Smooth muscle cell (in vitro differentiated cells): ENCODE results near the gene ZNF148. TPM values are rescaled to one million over a fixed set of nuclear protein-coding genes. Genes with fewer than 3 reads are reported as not detected.

Source experiments
- DNase-seq: peaks from one replicate; lab custom pipeline; 2025; ENCODE audit not compliant: unreplicated experiment; lab: John Stamatoyannopoulos, UW
- H2AFZ ChIP-seq: fragments of 200-600 bp; sonication (generic); 2 replicates; pipeline ENCODE4 v1.6.0; 2016; ENCODE audit warnings: antibody characterized with exemption, low read depth, mild to moderate bottlenecking
- H3F3A ChIP-seq: fragments of 200-600 bp; sonication (generic); 2 replicates; pipeline ENCODE4 v1.6.0; 2017; ENCODE audit warnings: antibody characterized with exemption, low read depth
- H3K27ac ChIP-seq: fragments of 200-600 bp; sonication (generic); 2 replicates; pipeline ENCODE4 v1.5.1; 2016; ENCODE audit warnings: low read depth, mild to moderate bottlenecking
- H3K27me3 ChIP-seq: fragments of 200-600 bp; sonication (generic); 2 replicates; pipeline ENCODE4 v1.6.1; 2016; ENCODE audit warnings: low read depth, mild to moderate bottlenecking
- H3K36me3 ChIP-seq: fragments of 200-600 bp; sonication (generic); 2 replicates; pipeline ENCODE4 v1.5.1; 2016; ENCODE audit warnings: low read depth
- H3K4me1 ChIP-seq: fragments of 200-600 bp; sonication (generic); 2 replicates; pipeline ENCODE4 v1.5.1; 2016; ENCODE audit warnings: low read depth
- H3K4me2 ChIP-seq: fragments of 200-600 bp; sonication (generic); 2 replicates; pipeline ENCODE4 v1.6.0; 2016; ENCODE audit warnings: mild to moderate bottlenecking
- H3K4me3 ChIP-seq: fragments of 200-600 bp; sonication (generic); 2 replicates; pipeline ENCODE4 v1.5.1; 2016; ENCODE audit warnings: mild to moderate bottlenecking
- H3K79me2 ChIP-seq: fragments of 200-600 bp; sonication (generic); 2 replicates; pipeline ENCODE4 v1.6.0; 2016; ENCODE audit warnings: low read depth, mild to moderate bottlenecking
- H3K9ac ChIP-seq: fragments of 200-600 bp; sonication (generic); 2 replicates; pipeline ENCODE4 v1.6.0; 2016; ENCODE audit warnings: low read depth
- H3K9me3 ChIP-seq: fragments of 200-600 bp; sonication (generic); replicated peaks from 2 replicates; pipeline ENCODE4 v1.5.1; 2016; ENCODE audit warnings: low read depth
- H4K20me1 ChIP-seq: fragments of 200-600 bp; sonication (generic); 2 replicates; pipeline ENCODE4 v1.6.0; 2016; ENCODE audit warnings: low read depth
- WGBS: methylation state at CpG from one replicate; pipeline ENCODE4 v1.1.7; 2016; ENCODE audit warnings: low lambda C conversion rate; 5-methylcytosine and 5-hydroxymethylcytosine counted together
- polyA plus RNA-seq: library from polyadenylated mRNA; unstranded; fragments of >200 nt; fragmentation: Nextera tagmentation; extraction: Ambion mirVana; gene quantifications from 2 replicates; pipeline ENCODE4 v1.2.1, GENCODE V29; 2016
- total RNA-seq: library from RNA; depleted of rRNA; stranded (reverse); fragments of >200 nt; gene quantifications from 2 replicates; pipeline ENCODE4 v1.2.3, GENCODE V29; 2014
- TF ChIP-seq, protein P1 (sequence below): fragments of 200-600 bp; sonication (generic); IDR thresholded peaks from 2 replicates; pipeline ENCODE4 v1.5.1; 2017; ENCODE audit warnings: borderline replicate concordance, mild to moderate bottlenecking, antibody characterized with exemption; ENCODE audit not compliant: insufficient read depth, poor library complexity, severe bottlenecking

The ZNF148 gene
- total and polyA plus RNA-seq, 2 experiments from 2014 or later = 23.6 to 27.7 TPM

DNA sequence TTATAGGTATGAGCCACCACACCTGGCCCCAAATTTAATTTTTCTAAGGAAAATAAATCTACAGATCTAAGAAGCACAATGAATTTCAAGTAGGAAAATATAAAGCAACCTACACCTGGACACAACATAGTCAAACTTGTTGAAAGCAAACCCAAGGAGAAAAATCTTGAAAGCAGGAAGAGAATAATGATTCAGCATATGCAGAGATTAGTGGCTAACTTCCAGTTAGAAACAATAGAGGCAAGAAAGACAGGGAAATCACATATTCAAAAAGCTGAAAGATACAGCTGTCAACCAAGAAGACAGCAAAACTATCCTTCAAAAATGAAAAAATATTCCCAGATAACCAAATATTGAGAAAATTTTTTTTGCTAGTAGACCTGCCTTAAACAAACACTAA lies 49.4 kb downstream of the ZNF148 start:
- Histone ChIP-seq H3F3A (no peaks in the 10 kb centered on the region), H3K4me1 (no peaks in the 10 kb centered on the region), H3K4me3 (no peak overlapping the region), H3K27me3 (no peaks in the 10 kb centered on the region), H3K27ac (no peak overlapping the region), H4K20me1 (peaks cover 42% of the 10 kb centered on the region), H3K36me3 (no peaks in the 10 kb centered on the region), H3K79me2 (peaks cover 72% of the 10 kb centered on the region), H2AFZ (no peak overlapping the region), H3K9me3 (no peaks in the 10 kb centered on the region), H3K4me2 (no peak overlapping the region), H3K9ac (no peak overlapping the region)
- TF ChIP-seq, protein P1, sequence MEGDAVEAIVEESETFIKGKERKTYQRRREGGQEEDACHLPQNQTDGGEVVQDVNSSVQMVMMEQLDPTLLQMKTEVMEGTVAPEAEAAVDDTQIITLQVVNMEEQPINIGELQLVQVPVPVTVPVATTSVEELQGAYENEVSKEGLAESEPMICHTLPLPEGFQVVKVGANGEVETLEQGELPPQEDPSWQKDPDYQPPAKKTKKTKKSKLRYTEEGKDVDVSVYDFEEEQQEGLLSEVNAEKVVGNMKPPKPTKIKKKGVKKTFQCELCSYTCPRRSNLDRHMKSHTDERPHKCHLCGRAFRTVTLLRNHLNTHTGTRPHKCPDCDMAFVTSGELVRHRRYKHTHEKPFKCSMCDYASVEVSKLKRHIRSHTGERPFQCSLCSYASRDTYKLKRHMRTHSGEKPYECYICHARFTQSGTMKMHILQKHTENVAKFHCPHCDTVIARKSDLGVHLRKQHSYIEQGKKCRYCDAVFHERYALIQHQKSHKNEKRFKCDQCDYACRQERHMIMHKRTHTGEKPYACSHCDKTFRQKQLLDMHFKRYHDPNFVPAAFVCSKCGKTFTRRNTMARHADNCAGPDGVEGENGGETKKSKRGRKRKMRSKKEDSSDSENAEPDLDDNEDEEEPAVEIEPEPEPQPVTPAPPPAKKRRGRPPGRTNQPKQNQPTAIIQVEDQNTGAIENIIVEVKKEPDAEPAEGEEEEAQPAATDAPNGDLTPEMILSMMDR = no peak
- no peak for DNase-seq

DNA sequence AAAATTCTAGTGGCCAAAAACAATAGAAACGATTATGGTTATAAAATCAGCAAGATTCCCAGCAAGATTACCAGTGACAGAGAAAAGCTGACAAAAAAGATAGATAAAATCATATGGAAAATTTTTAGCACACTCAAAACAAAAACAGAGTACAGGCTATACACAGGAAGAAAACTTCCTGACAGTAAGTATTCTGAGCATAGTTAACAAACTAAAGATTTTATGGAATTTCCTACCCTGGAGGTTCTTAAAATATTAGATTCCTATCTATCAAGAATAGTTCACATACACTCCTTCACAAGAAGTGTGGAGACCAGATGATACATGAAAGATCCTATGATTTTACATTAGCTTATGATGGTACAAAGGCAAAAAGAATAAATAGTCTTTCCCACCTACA lies 50.8 kb downstream of the ZNF148 start:
- no peaks in the 10 kb centered on the region for H3K36me3 ChIP-seq
- H3K27ac ChIP-seq = no peak overlapping the region
- H3K9me3 ChIP-seq = no peaks in the 10 kb centered on the region
- peaks cover 3% of the 10 kb centered on the region for H3K4me1 ChIP-seq
- H3F3A ChIP-seq = no peaks in the 10 kb centered on the region
- peaks cover 65% of the 10 kb centered on the region for H3K79me2 ChIP-seq
- no peak overlapping the region for H2AFZ ChIP-seq
- H3K4me2 ChIP-seq = no peak overlapping the region
- TF ChIP-seq, protein P1 = no peak
- H3K4me3 ChIP-seq = no peak overlapping the region
- 84% methylated on average over 1 of the region's 1 CpG for WGBS
- H4K20me1 ChIP-seq = peaks cover 43% of the 10 kb centered on the region
- H3K27me3 ChIP-seq = no peaks in the 10 kb centered on the region
- DNase-seq = no peak
- H3K9ac ChIP-seq = no peak overlapping the region

DNA sequence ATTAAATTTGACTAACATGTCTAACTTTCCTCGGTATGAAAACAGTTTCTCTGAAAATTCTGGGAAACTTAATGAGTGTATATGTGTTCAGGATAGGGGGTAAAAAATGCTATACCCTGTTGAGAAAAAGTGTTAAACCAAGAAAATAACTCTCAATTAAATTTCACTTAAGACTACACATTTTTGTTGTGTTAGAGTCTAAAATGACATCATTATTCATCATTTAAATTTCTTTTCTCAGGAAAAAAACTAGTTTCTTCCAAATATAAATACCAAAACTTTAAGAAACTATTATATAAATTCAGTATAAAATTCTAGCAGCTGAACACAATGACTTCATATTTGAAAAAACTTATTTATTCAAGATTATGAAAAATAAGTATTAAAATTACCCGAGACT lies 52.2 kb downstream of the ZNF148 start:
- peaks cover 53% of the 10 kb centered on the region for H3K79me2 ChIP-seq
- WGBS = 98% methylated on average over 2 of the region's 2 CpGs
- no peak overlapping the region for H3K27ac ChIP-seq

DNA sequence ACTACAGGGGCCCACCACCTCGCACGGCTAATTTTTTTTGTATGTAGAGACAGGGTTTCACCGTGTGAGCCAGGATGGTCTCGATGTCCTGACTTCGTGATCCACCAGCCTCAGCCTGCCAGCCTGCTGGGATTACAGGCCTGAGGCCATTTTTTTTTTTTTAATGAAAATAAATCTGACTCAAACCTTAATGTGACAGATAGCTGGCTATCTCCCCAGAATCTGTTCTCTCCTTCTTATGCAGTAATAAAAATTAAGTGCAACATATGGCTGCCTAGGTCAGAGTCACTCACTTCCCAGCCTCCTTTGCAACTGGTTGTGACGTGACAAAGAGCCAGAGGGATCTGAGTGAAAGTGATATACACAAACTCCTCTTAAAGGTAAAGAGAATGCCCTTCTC lies 53.0 kb downstream of the ZNF148 start:
- Histone ChIP-seq H3K27ac (no peak overlapping the region), H3K27me3 (no peaks in the 10 kb centered on the region), H3K4me1 (peaks cover 19% of the 10 kb centered on the region), H3K9me3 (no peaks in the 10 kb centered on the region), H3K9ac (no peak overlapping the region), H3K79me2 (peaks cover 45% of the 10 kb centered on the region), H3K4me3 (no peak overlapping the region), H3F3A (no peaks in the 10 kb centered on the region), H3K4me2 (no peak overlapping the region), H2AFZ (no peak overlapping the region), H3K36me3 (no peaks in the 10 kb centered on the region), H4K20me1 (peaks cover 31% of the 10 kb centered on the region)
- TF ChIP-seq, protein P1 = no peak
- WGBS = 94% methylated on average over 6 of the region's 6 CpGs
- no peak for DNase-seq

More for the DNA sequence above, 52.2 kb downstream of the ZNF148 start:
- no peaks in the 10 kb centered on the region for H3K36me3 ChIP-seq
- no peak for DNase-seq
- no peak overlapping the region for H2AFZ ChIP-seq
- H3K9me3 ChIP-seq = no peaks in the 10 kb centered on the region
- H3K9ac ChIP-seq = no peak overlapping the region
- TF ChIP-seq, protein P1 = no peak
- peaks cover 18% of the 10 kb centered on the region for H3K4me1 ChIP-seq
- H3K27me3 ChIP-seq = no peaks in the 10 kb centered on the region
- no peaks in the 10 kb centered on the region for H3F3A ChIP-seq
- no peak overlapping the region for H3K4me3 ChIP-seq
- H4K20me1 ChIP-seq = peaks cover 31% of the 10 kb centered on the region
- no peak overlapping the region for H3K4me2 ChIP-seq
